HL-60 (cell line): ENCODE data around the gene TRERF1.

Experiments
- CTCF ChIP-seq: IDR thresholded peaks from one replicate; pipeline ENCODE4 v1.5.1; 2011; ENCODE audit warnings: low read length, control low read depth, inconsistent platforms; ENCODE audit not compliant: insufficient read depth
- GABPA ChIP-seq: IDR thresholded peaks from 2 replicates; pipeline ENCODE4 v1.6.1; 2012; ENCODE audit warnings: low read depth

GRCh38 chr6:42200035-42200434 lies 251.7 kb downstream of the TRERF1 start:
- TF ChIP-seq CTCF (no peak), GABPA (no peak)
